Measurements from ENCODE around the gene TRIM31.

Gene TRIM31

GRCh38 chr6:30112402-30112994 is 392 bp downstream of the TRIM31 start:
- DNase-seq (ENCODE audit: low read depth), result no peak

GRCh38 chr6:30111266-30111856 is 1.5 kb downstream of the TRIM31 start:
- no peak for DNase-seq (ENCODE audit: low read depth)

GRCh38 chr6:30104661-30105060 is 8.2 kb downstream of the TRIM31 start:
- DNase-seq (ENCODE audit: low read depth), result no peak

- DNase-seq (ENCODE audit: low read depth), result no peak
These were observed 9.1 kb downstream of the TRIM31 start for GRCh38 chr6:30103872-30104179.

GRCh38 chr6:30102970-30103871 is 9.7 kb downstream of the TRIM31 start:
- DNase-seq (ENCODE audit: low read depth), result peak; percentile 59

GRCh38 chr6:30102414-30102969 is 10.4 kb downstream of the TRIM31 start:
- DNase-seq (ENCODE audit: low read depth), result no peak

GRCh38 chr6:30101444-30102413 is 11.2 kb downstream of the TRIM31 start:
- peak; percentile 37 for DNase-seq (ENCODE audit: low read depth)

GRCh38 chr6:30100585-30101443 is 12.1 kb downstream of the TRIM31 start:
- DNase-seq (ENCODE audit: low read depth), result no peak

GRCh38 chr6:30100154-30100553 is 12.7 kb downstream of the TRIM31 start:
- DNase-seq (ENCODE audit: low read depth), result no peak

- DNase-seq (ENCODE audit: low read depth), result no peak
These were observed 14.8 kb downstream of the TRIM31 start for GRCh38 chr6:30097902-30098768.

- no peak for DNase-seq (ENCODE audit: low read depth)
These were observed 16.1 kb downstream of the TRIM31 start for GRCh38 chr6:30096829-30097228.

- DNase-seq (ENCODE audit: low read depth), result no peak
These were observed 18.8 kb downstream of the TRIM31 start for GRCh38 chr6:30093951-30094661.

- DNase-seq (ENCODE audit: low read depth), result no peak
These were observed 19.9 kb downstream of the TRIM31 start for GRCh38 chr6:30092852-30093543.

- no peak for DNase-seq (ENCODE audit: low read depth)
These were observed 21.1 kb downstream of the TRIM31 start for GRCh38 chr6:30091577-30092381.

GRCh38 chr6:30087876-30088275 is 25.0 kb downstream of the TRIM31 start:
- DNase-seq (ENCODE audit: low read depth), result no peak

- no peak for DNase-seq (ENCODE audit: low read depth)
These were observed 35.7 kb downstream of the TRIM31 start for GRCh38 chr6:30077218-30077617.
